Caco-2 (cell line): ENCODE results near the gene PHLPP1. TPM values are rescaled to one million over a fixed set of nuclear protein-coding genes. Genes with fewer than 3 reads are reported as not detected.

ENCODE experiments used
- BruUV-seq: library from RNA; stranded (reverse); fragments of 400-500 nt; replicated peaks from 2 replicates; lab custom pipeline; 2021; lab: Mats Ljungman, UMichigan
- CTCF ChIA-PET: fragments of 300-600 bp; sonication (Branson Sonifier 250); formaldehyde crosslinking; loops from one replicate; lab custom pipeline; 2022; ENCODE audit warnings: antibody characterized with exemption; lab: Charles Lee
- POLR2A ChIA-PET: fragments of 300-600 bp; sonication (Branson Sonifier 250); formaldehyde crosslinking; loops from one replicate; lab custom pipeline; 2022; ENCODE audit warnings: antibody characterized with exemption; lab: Charles Lee
- DNase-seq, 2 experiments: peaks; one replicate each; pipeline versions ENCODE4 v3.0.0 to v3.0.0-alpha.2; 2020 to 2022
- H3K27me3 ChIP-seq: replicated peaks from 2 replicates; pipeline ENCODE4 v1.6.0; 2011; ENCODE audit warnings: low read length; ENCODE audit not compliant: control insufficient read depth, insufficient read depth
- H3K36me3 ChIP-seq: 2 replicates; pipeline ENCODE4 v1.5.1; 2011; ENCODE audit warnings: low read length; ENCODE audit not compliant: control insufficient read depth, insufficient read depth
- H3K4me1 ChIP-seq: fragments of 250-450 bp; sonication (Bioruptor Pico); 2 replicates; pipeline ENCODE4 v1.5.1; 2020; ENCODE audit warnings: mild to moderate bottlenecking
- H3K4me3 ChIP-seq: 2 replicates; pipeline ENCODE4 v1.5.1; 2011; ENCODE audit warnings: low read depth, mild to moderate bottlenecking, control low read depth, low read length
- H3K9me3 ChIP-seq: fragments of 250-450 bp; sonication (Bioruptor Pico); 2 replicates; pipeline ENCODE4 v1.5.1; 2020; ENCODE audit warnings: mild to moderate bottlenecking, moderate library complexity
- H3K27ac Mint-ChIP-seq: one replicate; pipeline ENCODE4 v1.8.0; 2022; ENCODE audit warnings: mixed read lengths; ENCODE audit not compliant: unreplicated experiment
- H3K27me3 Mint-ChIP-seq: one replicate; pipeline ENCODE4 v1.8.0; 2022; ENCODE audit warnings: mixed read lengths; ENCODE audit not compliant: insufficient read depth, unreplicated experiment
- H3K36me3 Mint-ChIP-seq: one replicate; pipeline ENCODE4 v1.8.0; 2022; ENCODE audit warnings: mild to moderate bottlenecking, mixed read lengths; ENCODE audit not compliant: insufficient read depth, unreplicated experiment
- H3K4me1 Mint-ChIP-seq: one replicate; pipeline ENCODE4 v1.8.0; 2022; ENCODE audit warnings: low read depth, mixed read lengths; ENCODE audit not compliant: unreplicated experiment
- H3K4me3 Mint-ChIP-seq: one replicate; pipeline ENCODE4 v1.8.0; 2022; ENCODE audit warnings: mild to moderate bottlenecking, moderate library complexity, mixed read lengths; ENCODE audit not compliant: unreplicated experiment
- H3K9me3 Mint-ChIP-seq: one replicate; pipeline ENCODE4 v1.8.0; 2022; ENCODE audit warnings: mixed read lengths; ENCODE audit not compliant: unreplicated experiment
- intact Hi-C: fragments of 100-400 bp; cut with micrococcal nuclease; formaldehyde crosslinking; loops from one replicate; pipeline ENCODE4 v1.10.0; 2022; ENCODE audit not compliant: unreplicated experiment
- total RNA-seq: library from RNA; stranded (reverse); gene quantifications from 2 replicates; pipeline ENCODE4 v1.2.3, GENCODE V29; 2022
- TF ChIP-seq, protein P1 (sequence below), 2 experiments: fragments of 200-600 bp in 1 of 2; IDR thresholded peaks; 1 replicate in 1 of 2; 2 replicates in 1 of 2; pipeline versions ENCODE4 v1.5.1 to v1.8.0; 2011 to 2022; ENCODE audit warnings: antibody characterized with exemption in 1 of 2, control low read depth in 1 of 2, inconsistent platforms in 1 of 2, low read depth in 1 of 2, low read length in 1 of 2, mild to moderate bottlenecking in 1 of 2, moderate library complexity in 1 of 2; ENCODE audit not compliant: insufficient read depth in 1 of 2, severe bottlenecking in 1 of 2, unreplicated experiment in 1 of 2

The PHLPP1 gene
- total RNA-seq, 1 experiment from 2014 or later, result 20.1 TPM

DNA sequence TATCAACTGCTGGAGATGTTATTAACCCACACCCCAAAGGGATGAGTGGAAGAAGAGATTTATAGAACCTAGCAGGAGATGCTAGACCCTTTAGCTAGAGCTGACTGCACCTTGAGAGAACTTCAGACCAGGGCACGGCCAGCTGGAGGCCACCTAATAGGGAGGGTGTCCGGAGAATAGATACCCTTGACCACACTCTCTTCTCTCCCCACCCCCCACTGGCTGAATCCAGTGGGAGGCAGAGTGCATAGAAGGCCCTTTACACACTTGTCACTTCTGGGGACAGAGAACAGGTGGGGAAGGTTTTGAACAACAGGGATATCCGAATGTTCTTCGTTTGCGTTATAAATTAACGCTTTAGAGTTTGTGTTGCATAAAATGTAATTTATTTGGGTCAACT is 84.6 kb downstream of the PHLPP1 start:
- H3K27ac Mint-ChIP-seq, result no peak overlapping the region

DNA sequence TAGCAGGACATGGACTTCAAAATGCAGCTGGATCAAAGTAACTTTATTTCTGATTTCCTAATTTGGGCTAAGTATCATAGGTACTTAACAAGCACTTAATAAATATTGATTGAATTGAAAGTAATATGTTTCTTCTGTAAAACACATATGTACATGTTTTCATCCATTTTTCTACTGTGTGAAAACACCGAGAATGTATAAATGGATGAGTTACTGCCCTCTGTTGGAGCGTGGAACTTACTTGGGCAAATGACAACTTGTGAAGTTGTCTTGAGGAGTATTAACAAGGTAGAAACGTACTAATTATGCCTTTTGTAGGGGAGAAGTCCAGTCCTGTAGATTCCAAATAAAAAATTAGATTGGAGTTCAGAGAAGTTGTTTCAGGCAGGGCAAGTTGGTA is 87.2 kb downstream of the PHLPP1 start:
- TF ChIP-seq, protein P1, sequence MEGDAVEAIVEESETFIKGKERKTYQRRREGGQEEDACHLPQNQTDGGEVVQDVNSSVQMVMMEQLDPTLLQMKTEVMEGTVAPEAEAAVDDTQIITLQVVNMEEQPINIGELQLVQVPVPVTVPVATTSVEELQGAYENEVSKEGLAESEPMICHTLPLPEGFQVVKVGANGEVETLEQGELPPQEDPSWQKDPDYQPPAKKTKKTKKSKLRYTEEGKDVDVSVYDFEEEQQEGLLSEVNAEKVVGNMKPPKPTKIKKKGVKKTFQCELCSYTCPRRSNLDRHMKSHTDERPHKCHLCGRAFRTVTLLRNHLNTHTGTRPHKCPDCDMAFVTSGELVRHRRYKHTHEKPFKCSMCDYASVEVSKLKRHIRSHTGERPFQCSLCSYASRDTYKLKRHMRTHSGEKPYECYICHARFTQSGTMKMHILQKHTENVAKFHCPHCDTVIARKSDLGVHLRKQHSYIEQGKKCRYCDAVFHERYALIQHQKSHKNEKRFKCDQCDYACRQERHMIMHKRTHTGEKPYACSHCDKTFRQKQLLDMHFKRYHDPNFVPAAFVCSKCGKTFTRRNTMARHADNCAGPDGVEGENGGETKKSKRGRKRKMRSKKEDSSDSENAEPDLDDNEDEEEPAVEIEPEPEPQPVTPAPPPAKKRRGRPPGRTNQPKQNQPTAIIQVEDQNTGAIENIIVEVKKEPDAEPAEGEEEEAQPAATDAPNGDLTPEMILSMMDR (IDR thresholded peaks at IDR 0.05; ENCODE audit: insufficient read depth in 1 of 2, low read depth in 1 of 2, low read length in 1 of 2, severe bottlenecking in 1 of 2, unreplicated experiment in 1 of 2), result peak in 1 of 2 experiments; percentile 4
- H3K4me1 Mint-ChIP-seq, result peaks cover 26% of the 10 kb centered on the region
- Histone ChIP-seq H3K4me3 (no peak overlapping the region), H3K27me3 (no peaks in the 10 kb centered on the region), H3K9me3 (no peaks in the 10 kb centered on the region), H3K36me3 (no peaks in the 10 kb centered on the region), H3K4me1 (peaks cover 11% of the 10 kb centered on the region; the same call in 1 of the 2 replicates)
- H3K36me3 Mint-ChIP-seq, result peaks cover 5% of the 10 kb centered on the region
- H3K27ac Mint-ChIP-seq, result no peak overlapping the region
- H3K27me3 Mint-ChIP-seq, result no peaks in the 10 kb centered on the region
- no peaks in the 10 kb centered on the region for H3K9me3 Mint-ChIP-seq
- no peak for DNase-seq
- POLR2A ChIA-PET, result no interaction called here
- CTCF ChIA-PET, result no interaction called here
- intact Hi-C loops, result no loop called here
- no TSS peak for BruUV-seq
- H3K4me3 Mint-ChIP-seq, result no peak overlapping the region

More for the DNA sequence above, 84.6 kb downstream of the PHLPP1 start:
- Mint-ChIP-seq H3K4me1 (peaks cover 31% of the 10 kb centered on the region), H3K27me3 (no peaks in the 10 kb centered on the region), H3K4me3 (no peak overlapping the region), H3K9me3 (no peaks in the 10 kb centered on the region), H3K36me3 (peaks cover 5% of the 10 kb centered on the region)
- Histone ChIP-seq H3K27me3 (no peaks in the 10 kb centered on the region), H3K36me3 (no peaks in the 10 kb centered on the region), H3K4me1 (peaks cover 17% of the 10 kb centered on the region; the same call in 1 of the 2 replicates), H3K9me3 (no peaks in the 10 kb centered on the region), H3K4me3 (no peak overlapping the region)
- ChIA-PET POLR2A (no interaction called here), CTCF (interaction anchor here (0.7 kb wide), 1 partner anchor 85 kb away, joined by 6 read pairs; the partner anchor contains the start of gene PHLPP1)
- BruUV-seq, result no TSS peak
- TF ChIP-seq, protein P1 (IDR thresholded peaks at IDR 0.05; ENCODE audit: insufficient read depth in 1 of 2, low read depth in 1 of 2, low read length in 1 of 2, severe bottlenecking in 1 of 2, unreplicated experiment in 1 of 2), result no peak
- DNase-seq, result no peak
- intact Hi-C loops, result loop anchor here (1.0 kb wide), 1 partner anchor 85 kb away; the partner anchor contains the start of gene PHLPP1

GRCh38 chr18:62807396-62807795 is 92.1 kb downstream of the PHLPP1 start:
- ChIA-PET POLR2A (no interaction called here), CTCF (interaction anchor here (0.6 kb wide), 1 partner anchor 16 kb away, joined by 4 read pairs; no protein-coding TSS in a partner anchor)
- BruUV-seq, result no TSS peak
- DNase-seq, result no peak
- Mint-ChIP-seq H3K9me3 (no peaks in the 10 kb centered on the region), H3K4me1 (peaks cover 21% of the 10 kb centered on the region), H3K4me3 (no peak overlapping the region), H3K36me3 (peaks cover 7% of the 10 kb centered on the region), H3K27ac (peak overlapping the region; percentile 68), H3K27me3 (no peaks in the 10 kb centered on the region)
- Histone ChIP-seq H3K4me3 (no peak overlapping the region), H3K9me3 (no peaks in the 10 kb centered on the region), H3K36me3 (no peaks in the 10 kb centered on the region), H3K27me3 (no peaks in the 10 kb centered on the region), H3K4me1 (peaks cover 27% of the 10 kb centered on the region)
- intact Hi-C loops, result no loop called here
- TF ChIP-seq, protein P1 (IDR thresholded peaks at IDR 0.05; ENCODE audit: insufficient read depth in 1 of 2, low read depth in 1 of 2, low read length in 1 of 2, severe bottlenecking in 1 of 2, unreplicated experiment in 1 of 2), result no peak
